ENCODE results near the gene VPS35L.

Gene VPS35L

DNA sequence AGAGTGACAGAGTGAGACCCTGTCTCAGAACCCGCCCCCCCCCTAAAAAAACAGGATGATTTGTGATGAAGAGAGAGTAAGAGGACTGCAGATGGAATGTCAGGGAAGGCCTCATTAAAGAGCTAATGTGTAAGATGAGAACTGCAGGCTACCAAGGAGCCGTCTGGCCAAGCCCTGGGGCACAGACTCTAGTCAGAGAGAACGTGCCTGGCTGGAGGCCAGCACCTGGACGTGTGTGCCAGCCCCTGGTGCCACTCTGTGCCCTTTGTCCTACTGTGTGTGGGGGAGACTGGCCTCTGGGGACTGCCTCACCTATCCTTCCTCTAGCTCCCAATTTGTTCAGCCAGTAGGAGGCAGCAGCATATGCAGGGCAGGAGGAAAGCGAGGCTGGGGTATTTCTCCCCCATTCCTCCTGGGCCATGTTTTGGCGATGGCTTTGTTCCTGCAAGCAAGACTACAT lies 125.4 kb downstream of the VPS35L start:
- H3K4me3 ChIP-seq (ENCODE audit: low read depth, low read length), result no peak overlapping the region
- no peak for DNase-seq (ENCODE audit: low read depth)
- TF ChIP-seq CTCF (IDR thresholded peaks at IDR 0.05; ENCODE audit: low read depth, low read length, missing control alignments), result no peak

- no peak overlapping the region for H3K4me3 ChIP-seq (ENCODE audit: low read depth, low read length)
- no peak for DNase-seq (ENCODE audit: low read depth)
- TF ChIP-seq CTCF (IDR thresholded peaks at IDR 0.05; ENCODE audit: low read depth, low read length, missing control alignments), result no peak
Measured at GRCh38 chr16:19681637-19682036, 126.1 kb downstream of the VPS35L start.

- H3K4me3 ChIP-seq (ENCODE audit: low read depth, low read length), result no peak overlapping the region
- DNase-seq (ENCODE audit: low read depth), result no peak
- TF ChIP-seq CTCF (IDR thresholded peaks at IDR 0.05; ENCODE audit: low read depth, low read length, missing control alignments), result no peak
Measured at GRCh38 chr16:19683453-19684236, 128.1 kb downstream of the VPS35L start.

- no peak for DNase-seq (ENCODE audit: low read depth)
- no peak overlapping the region for H3K4me3 ChIP-seq (ENCODE audit: low read depth, low read length)
- TF ChIP-seq CTCF (IDR thresholded peaks at IDR 0.05; ENCODE audit: low read depth, low read length, missing control alignments), result no peak
Measured at GRCh38 chr16:19685176-19685575, 129.7 kb downstream of the VPS35L start.

DNA sequence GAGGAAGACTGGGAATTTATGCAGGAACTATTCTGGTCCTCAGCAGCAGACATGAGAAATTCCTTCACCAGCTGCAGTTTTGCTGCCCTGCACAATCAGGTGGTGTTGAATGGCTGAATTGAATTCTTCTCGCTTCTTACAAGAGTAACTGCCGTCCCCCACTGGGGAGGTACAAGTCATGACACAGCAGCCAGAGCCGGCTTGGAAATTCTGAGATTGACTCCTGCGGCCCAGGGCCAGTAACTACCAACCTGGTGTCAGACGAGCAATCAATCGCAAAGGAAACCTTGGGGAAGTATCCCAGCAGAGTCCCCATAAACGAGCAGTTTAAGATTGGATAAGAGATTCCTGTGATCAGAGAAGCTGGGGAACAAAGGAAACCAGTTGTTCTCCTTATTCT lies 131.8 kb downstream of the VPS35L start:
- DNase-seq (ENCODE audit: low read depth), result no peak
- TF ChIP-seq CTCF (IDR thresholded peaks at IDR 0.05; ENCODE audit: low read depth, low read length, missing control alignments), result no peak
- no peak overlapping the region for H3K4me3 ChIP-seq (ENCODE audit: low read depth, low read length)

GRCh38 chr16:19688396-19689024 lies 133.0 kb downstream of the VPS35L start:
- no peak for TF ChIP-seq CTCF (IDR thresholded peaks at IDR 0.05; ENCODE audit: low read depth, low read length, missing control alignments)
- no peak for DNase-seq (ENCODE audit: low read depth)
- no peak overlapping the region for H3K4me3 ChIP-seq (ENCODE audit: low read depth, low read length)
